ENCODE measurements around the gene PCDHGB5. TPM values are rescaled to one million over a fixed set of nuclear protein-coding genes. Genes with fewer than 3 reads are reported as not detected.
"Not testable (repeated sequence)": the region's sequence is repeated elsewhere in the genome, so short reads cannot be mapped to it uniquely, and the experiment has no call there.

The PCDHGB5 gene
- 4.0 and 6.5 TPM in 2 replicates for total RNA-seq

DNA sequence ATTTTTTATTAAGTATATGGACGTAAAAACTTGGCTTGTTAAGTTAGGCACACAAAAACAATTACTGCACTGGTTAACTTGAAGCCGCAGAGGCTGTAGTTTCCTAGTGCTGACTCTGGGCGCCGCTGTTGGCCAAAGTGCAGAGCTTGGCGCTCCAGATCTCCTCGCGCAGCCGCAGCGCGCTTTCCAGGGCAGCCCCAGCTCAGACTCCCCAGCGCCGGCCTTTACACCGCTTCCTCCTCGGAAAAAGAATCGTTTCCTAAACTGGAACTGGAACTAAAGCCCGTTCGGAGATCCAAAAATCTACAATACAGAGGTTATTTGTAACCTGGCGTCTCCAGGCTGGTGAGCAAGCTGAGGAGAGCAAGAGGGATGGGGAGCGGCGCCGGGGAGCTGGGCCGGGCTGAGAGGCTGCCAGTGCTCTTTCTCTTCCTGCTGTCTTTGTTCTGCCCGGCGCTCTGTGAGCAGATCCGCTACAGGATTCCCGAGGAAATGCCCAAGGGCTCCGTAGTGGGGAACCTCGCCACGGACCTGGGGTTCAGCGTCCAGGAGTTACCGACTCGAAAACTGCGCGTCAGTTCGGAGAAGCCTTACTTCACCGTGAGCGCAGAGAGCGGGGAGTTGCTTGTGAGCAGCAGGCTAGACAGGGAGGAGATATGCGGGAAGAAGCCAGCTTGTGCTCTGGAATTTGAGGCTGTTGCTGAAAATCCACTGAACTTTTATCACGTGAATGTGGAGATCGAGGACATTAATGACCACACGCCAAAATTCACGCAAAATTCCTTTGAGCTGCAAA is at the start of gene PCDHGB5:
Gene PCDHGB5 (plus strand): TSS at position 192 of the 796 bp plus-strand sequence. CDS start 181 bp downstream, at position 373.
- not testable (repeated sequence) for DNase-seq (ENCODE audit: low read depth)
- H3K4me3 ChIP-seq (ENCODE audit: low read depth, low read length), result peak within 1 kb of the TSS; percentile 52
- TF ChIP-seq, protein P1, sequence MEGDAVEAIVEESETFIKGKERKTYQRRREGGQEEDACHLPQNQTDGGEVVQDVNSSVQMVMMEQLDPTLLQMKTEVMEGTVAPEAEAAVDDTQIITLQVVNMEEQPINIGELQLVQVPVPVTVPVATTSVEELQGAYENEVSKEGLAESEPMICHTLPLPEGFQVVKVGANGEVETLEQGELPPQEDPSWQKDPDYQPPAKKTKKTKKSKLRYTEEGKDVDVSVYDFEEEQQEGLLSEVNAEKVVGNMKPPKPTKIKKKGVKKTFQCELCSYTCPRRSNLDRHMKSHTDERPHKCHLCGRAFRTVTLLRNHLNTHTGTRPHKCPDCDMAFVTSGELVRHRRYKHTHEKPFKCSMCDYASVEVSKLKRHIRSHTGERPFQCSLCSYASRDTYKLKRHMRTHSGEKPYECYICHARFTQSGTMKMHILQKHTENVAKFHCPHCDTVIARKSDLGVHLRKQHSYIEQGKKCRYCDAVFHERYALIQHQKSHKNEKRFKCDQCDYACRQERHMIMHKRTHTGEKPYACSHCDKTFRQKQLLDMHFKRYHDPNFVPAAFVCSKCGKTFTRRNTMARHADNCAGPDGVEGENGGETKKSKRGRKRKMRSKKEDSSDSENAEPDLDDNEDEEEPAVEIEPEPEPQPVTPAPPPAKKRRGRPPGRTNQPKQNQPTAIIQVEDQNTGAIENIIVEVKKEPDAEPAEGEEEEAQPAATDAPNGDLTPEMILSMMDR (conservative IDR thresholded peaks at IDR 0.05; ENCODE audit: low read depth, low read length), result peak; percentile 65

DNA sequence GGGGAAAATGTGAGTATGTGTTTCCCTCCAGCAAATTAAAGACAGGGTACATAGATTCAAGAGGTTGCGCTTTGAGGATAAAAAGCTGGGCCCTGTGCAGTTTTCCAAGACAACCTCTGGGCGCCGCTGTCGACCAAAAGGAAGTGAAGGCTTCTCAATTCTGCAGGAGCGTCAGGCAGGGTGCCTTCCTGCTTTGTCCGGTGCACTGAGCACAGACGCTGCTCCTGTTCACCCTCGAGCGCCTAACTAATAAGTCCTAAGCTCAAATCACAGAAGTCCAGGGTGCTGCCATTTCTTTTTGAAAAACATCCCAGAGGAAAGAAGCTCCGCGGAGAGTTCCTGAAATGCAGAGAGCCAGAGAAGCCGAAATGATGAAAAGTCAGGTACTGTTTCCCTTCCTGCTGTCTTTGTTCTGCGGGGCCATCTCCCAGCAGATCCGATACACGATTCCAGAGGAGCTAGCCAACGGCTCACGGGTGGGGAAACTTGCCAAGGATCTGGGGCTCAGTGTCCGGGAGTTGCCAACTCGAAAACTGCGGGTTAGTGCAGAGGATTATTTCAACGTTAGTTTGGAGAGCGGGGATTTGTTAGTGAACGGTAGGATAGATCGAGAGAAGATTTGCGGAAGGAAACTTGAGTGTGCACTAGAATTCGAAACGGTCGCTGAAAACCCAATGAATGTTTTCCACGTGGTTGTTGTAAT is 47.7 kb upstream of the PCDHGB5 start, which contains the start of gene PCDHGB1:
Gene PCDHGB1 (plus strand): TSS at position 183 of the 703 bp plus-strand sequence. CDS start 162 bp downstream, at position 345.
- H3K4me3 ChIP-seq (ENCODE audit: low read depth, low read length), result peak within 1 kb of the TSS; percentile 37

GRCh38 chr5:141351591-141351990 is 46.2 kb upstream of the PCDHGB5 start:
- TF ChIP-seq, protein P1 (conservative IDR thresholded peaks at IDR 0.05; ENCODE audit: low read depth, low read length), result no peak
- DNase-seq (ENCODE audit: low read depth), result no peak
- H3K4me3 ChIP-seq (ENCODE audit: low read depth, low read length), result no peak overlapping the region

More for the DNA sequence above, 47.7 kb upstream of the PCDHGB5 start, which contains the start of gene PCDHGB1:
- DNase-seq (ENCODE audit: low read depth), result no peak
- TF ChIP-seq, protein P1 (conservative IDR thresholded peaks at IDR 0.05; ENCODE audit: low read depth, low read length), result peak; percentile 54

DNA sequence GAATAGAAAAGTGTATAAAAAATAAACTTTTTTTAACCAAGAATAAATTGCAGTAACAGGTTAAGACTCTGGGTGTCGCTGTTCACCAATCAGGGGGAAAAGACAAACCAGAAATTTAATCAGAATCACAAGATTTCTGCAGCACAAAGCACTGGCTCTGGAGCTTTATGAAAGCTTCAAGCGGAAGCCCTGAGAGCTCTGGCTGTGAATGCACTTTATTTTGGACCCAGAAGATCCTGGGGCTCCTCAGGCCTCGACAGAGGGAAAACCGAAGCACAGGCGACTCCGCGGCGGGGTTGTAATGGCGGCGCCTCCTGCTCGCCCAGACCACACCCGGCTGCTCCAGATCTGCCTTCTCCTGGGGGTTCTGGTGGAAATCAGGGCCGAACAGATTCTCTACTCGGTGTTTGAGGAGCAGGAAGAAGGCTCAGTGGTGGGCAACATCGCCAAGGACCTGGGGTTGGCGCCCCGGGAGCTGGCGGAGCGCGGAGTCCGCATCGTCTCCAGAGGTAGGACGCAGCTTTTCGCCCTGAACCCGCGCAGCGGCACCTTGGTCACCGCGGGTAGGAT is 42.8 kb upstream of the PCDHGB5 start, which contains the start of gene PCDHGA4:
Gene PCDHGA4 (plus strand): TSS at position 122 of the 570 bp plus-strand sequence. CDS start 87 bp downstream, at position 209.
- TF ChIP-seq, protein P1 (conservative IDR thresholded peaks at IDR 0.05; ENCODE audit: low read depth, low read length), result peak; percentile 52
- DNase-seq (ENCODE audit: low read depth), result no peak
- H3K4me3 ChIP-seq (ENCODE audit: low read depth, low read length), result peak within 1 kb of the TSS; percentile 32

DNA sequence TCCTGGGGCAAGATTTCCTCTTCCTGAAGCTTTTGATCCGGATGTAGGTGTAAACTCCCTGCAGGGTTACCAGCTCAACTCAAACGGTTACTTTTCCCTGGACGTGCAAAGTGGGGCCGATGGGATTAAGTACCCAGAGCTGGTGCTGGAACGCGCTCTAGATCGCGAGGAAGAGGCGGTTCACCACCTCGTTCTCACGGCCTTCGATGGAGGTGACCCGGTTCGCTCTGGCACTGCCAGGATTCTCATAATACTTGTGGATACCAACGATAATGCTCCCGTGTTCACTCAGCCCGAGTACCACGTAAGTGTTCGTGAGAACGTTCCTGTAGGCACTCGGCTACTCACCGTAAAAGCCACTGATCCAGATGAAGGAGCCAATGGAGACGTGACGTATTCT is 42.1 kb upstream of the PCDHGB5 start:
- no peak for DNase-seq (ENCODE audit: low read depth)
- no peak overlapping the region for H3K4me3 ChIP-seq (ENCODE audit: low read depth, low read length)
- TF ChIP-seq, protein P1 (conservative IDR thresholded peaks at IDR 0.05; ENCODE audit: low read depth, low read length), result no peak

DNA sequence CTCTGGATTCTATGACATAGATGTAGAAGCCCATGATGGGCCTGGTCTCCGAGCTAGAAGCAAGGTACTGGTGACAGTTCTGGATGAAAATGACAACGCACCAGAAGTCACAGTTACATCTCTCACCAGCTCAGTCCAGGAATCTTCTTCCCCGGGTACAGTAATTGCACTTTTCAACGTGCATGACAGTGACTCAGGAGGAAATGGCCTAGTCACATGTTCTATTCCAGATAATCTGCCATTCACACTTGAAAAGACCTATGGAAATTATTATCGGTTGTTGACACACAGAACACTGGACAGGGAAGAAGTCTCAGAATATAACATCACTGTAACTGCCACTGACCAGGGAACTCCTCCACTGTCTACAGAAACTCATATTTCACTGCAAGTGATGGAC is 41.6 kb upstream of the PCDHGB5 start:
- TF ChIP-seq, protein P1 (conservative IDR thresholded peaks at IDR 0.05; ENCODE audit: low read depth, low read length), result no peak
- no peak overlapping the region for H3K4me3 ChIP-seq (ENCODE audit: low read depth, low read length)

More for the DNA sequence above, 41.6 kb upstream of the PCDHGB5 start:
- no peak for DNase-seq (ENCODE audit: low read depth)
